MM.1S (cell line): ENCODE measurements around the gene SPATC1L.

Experiments used
- DNase-seq: peaks from one replicate; pipeline ENCODE4 v3.0.0-alpha.2; 2015
- H2AFZ ChIP-seq: fragments of 300-600 bp; sonication (generic); 2 replicates; pipeline ENCODE4 v1.6.0; 2016; ENCODE audit warnings: antibody characterized with exemption, low read length
- H3F3A ChIP-seq: fragments of 300-600 bp; sonication (generic); 2 replicates; pipeline ENCODE4 v1.6.1; 2016; ENCODE audit warnings: mild to moderate bottlenecking, antibody characterized with exemption, low read length, moderate library complexity, mixed read lengths; ENCODE audit not compliant: insufficient read depth
- H3K27ac ChIP-seq: fragments of 300-600 bp; sonication (generic); 2 replicates; pipeline ENCODE4 v1.5.1; 2016; ENCODE audit warnings: mild to moderate bottlenecking, low read length
- H3K27me3 ChIP-seq: fragments of 300-600 bp; sonication (generic); replicated peaks from 2 replicates; pipeline ENCODE4 v1.6.0; 2016; ENCODE audit warnings: low read length; ENCODE audit not compliant: insufficient read depth
- H3K36me3 ChIP-seq: fragments of 300-600 bp; sonication (generic); replicated peaks from 2 replicates; pipeline ENCODE4 v1.6.1; 2016; ENCODE audit warnings: mild to moderate bottlenecking, low read length, mixed read lengths; ENCODE audit not compliant: insufficient read depth
- H3K4me1 ChIP-seq: fragments of 300-600 bp; sonication (generic); 2 replicates; pipeline ENCODE4 v1.6.1; 2016; ENCODE audit warnings: low read length, mixed read lengths
- H3K4me2 ChIP-seq: fragments of 300-600 bp; sonication (generic); 2 replicates; pipeline ENCODE4 v1.6.0; 2016; ENCODE audit warnings: low read depth, low read length
- H3K4me3 ChIP-seq: fragments of 300-600 bp; sonication (generic); 2 replicates; pipeline ENCODE4 v1.5.1; 2016; ENCODE audit warnings: low read length, mixed read lengths
- H3K79me2 ChIP-seq: fragments of 300-600 bp; sonication (generic); 2 replicates; pipeline ENCODE4 v1.6.1; 2016; ENCODE audit warnings: mixed run types, low read length, mixed read lengths
- H3K9ac ChIP-seq: fragments of 300-600 bp; sonication (generic); 2 replicates; pipeline ENCODE4 v1.6.1; 2016; ENCODE audit warnings: low read length, mixed read lengths
- H3K9me2 ChIP-seq: fragments of 300-600 bp; sonication (generic); replicated peaks from 2 replicates; pipeline ENCODE4 v1.6.1; 2016; ENCODE audit warnings: mild to moderate bottlenecking, low read length, mixed read lengths; ENCODE audit not compliant: insufficient read depth
- H3K9me3 ChIP-seq: fragments of 300-600 bp; sonication (generic); replicated peaks from 2 replicates; pipeline ENCODE4 v1.6.1; 2016; ENCODE audit warnings: mild to moderate bottlenecking, low read length, mixed read lengths; ENCODE audit not compliant: insufficient read depth
- H4K20me1 ChIP-seq: fragments of 300-600 bp; sonication (generic); 2 replicates; pipeline ENCODE4 v1.6.1; 2016; ENCODE audit warnings: mild to moderate bottlenecking, low read length, moderate library complexity, mixed read lengths; ENCODE audit not compliant: insufficient read depth
- EZH2 ChIP-seq: fragments of 300-600 bp; sonication (generic); optimal IDR thresholded peaks from 2 replicates; pipeline ENCODE3; 2017; ENCODE audit warnings: low read depth, mild to moderate bottlenecking, antibody characterized with exemption, low read length, mixed read lengths
- EZH2phosphoT487 ChIP-seq: fragments of 300-600 bp; sonication (generic); IDR thresholded peaks from 2 replicates; pipeline ENCODE4 v1.6.1; 2018; ENCODE audit warnings: antibody characterized with exemption, low read length
- TF ChIP-seq, protein P1 (sequence below): fragments of 300-600 bp; sonication (generic); IDR thresholded peaks from 2 replicates; pipeline ENCODE4 v1.5.1; 2016; ENCODE audit warnings: antibody characterized with exemption, low read length, mixed read lengths

Gene SPATC1L

DNA sequence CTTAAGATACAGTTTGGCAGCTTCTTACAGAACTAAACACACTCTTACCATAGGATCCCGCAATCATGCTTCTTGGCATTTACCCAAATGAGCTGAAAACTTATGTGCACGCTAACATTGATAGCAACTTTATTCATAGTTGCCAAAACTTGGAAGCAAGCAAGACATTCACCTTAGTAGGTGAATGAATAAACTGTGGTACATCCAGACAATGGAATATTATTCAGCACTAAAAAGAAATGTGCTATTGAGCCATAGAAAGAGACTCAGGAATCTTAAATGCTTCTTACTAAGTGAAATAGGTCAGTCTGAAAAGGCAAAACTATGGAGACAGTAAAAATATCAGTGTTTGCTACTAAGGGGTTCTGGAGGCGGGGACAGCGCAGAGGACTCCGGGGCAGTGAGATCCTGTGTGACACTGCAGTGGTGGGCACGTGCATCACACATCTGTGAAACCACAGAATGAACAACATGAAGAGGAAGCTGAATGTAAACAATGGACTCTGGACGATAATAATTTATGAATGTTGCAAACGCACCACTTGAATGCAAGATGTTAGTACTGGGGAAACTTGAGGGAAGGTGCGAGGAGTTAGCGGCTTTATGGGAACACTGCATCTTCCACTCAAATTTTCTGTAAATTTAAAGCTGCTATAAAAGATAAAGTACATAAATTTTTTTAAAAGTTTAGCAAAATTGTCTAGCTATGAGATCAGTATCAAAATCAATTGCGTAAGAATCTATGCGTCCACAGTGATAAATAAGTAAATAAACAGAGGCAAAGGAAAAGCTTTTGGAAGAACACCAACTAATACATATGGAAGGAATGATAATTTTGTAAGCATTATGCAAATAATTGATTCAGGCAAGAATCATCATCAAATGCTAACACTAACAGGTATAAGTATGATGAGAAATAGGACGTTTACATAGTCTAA is 15.4 kb upstream of the SPATC1L start:
- Histone ChIP-seq H3K9me3 (no peaks in the 10 kb centered on the region), H3K9ac (no peak overlapping the region), H3K79me2 (no peaks in the 10 kb centered on the region), H3K9me2 (no peaks in the 10 kb centered on the region), H3F3A (no peaks in the 10 kb centered on the region), H3K4me1 (no peaks in the 10 kb centered on the region), H3K27ac (no peak overlapping the region), H2AFZ (no peak overlapping the region), H3K4me3 (no peak overlapping the region), H3K27me3 (no peaks in the 10 kb centered on the region), H3K4me2 (no peak overlapping the region), H3K36me3 (peaks cover 27% of the 10 kb centered on the region), H4K20me1 (no peaks in the 10 kb centered on the region)
- no peak for TF ChIP-seq EZH2phosphoT487
- TF ChIP-seq EZH2: no peak
- TF ChIP-seq, protein P1, sequence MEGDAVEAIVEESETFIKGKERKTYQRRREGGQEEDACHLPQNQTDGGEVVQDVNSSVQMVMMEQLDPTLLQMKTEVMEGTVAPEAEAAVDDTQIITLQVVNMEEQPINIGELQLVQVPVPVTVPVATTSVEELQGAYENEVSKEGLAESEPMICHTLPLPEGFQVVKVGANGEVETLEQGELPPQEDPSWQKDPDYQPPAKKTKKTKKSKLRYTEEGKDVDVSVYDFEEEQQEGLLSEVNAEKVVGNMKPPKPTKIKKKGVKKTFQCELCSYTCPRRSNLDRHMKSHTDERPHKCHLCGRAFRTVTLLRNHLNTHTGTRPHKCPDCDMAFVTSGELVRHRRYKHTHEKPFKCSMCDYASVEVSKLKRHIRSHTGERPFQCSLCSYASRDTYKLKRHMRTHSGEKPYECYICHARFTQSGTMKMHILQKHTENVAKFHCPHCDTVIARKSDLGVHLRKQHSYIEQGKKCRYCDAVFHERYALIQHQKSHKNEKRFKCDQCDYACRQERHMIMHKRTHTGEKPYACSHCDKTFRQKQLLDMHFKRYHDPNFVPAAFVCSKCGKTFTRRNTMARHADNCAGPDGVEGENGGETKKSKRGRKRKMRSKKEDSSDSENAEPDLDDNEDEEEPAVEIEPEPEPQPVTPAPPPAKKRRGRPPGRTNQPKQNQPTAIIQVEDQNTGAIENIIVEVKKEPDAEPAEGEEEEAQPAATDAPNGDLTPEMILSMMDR: no peak
- DNase-seq: no peak

DNA sequence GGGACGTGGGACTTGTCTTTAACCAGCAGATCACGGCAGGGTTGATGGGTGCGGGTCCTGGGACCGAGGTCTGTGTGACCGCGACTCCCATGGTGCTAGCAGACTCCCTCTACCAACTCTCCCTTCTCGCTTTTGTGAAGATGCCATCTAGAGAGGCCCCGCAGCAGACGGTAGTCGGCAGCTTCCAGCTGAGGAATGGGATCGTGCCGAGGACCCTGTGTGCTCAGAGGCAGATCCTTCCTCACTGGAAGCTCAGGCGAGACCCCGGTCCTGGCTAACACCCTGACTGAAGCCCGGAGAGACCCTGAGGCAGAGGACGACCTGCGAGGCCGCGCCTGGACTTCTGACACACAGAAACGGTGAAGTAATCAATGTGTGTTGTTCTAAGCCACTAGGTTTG is 12.5 kb upstream of the SPATC1L start:
- Histone ChIP-seq H3K9me3 (no peaks in the 10 kb centered on the region), H3K27me3 (no peaks in the 10 kb centered on the region), H3K4me2 (no peak overlapping the region), H4K20me1 (no peaks in the 10 kb centered on the region), H3K9ac (no peak overlapping the region), H3K4me1 (no peaks in the 10 kb centered on the region), H3K4me3 (no peak overlapping the region), H3K9me2 (no peaks in the 10 kb centered on the region), H3K27ac (no peak overlapping the region), H3K36me3 (peaks cover 30% of the 10 kb centered on the region), H3F3A (no peaks in the 10 kb centered on the region), H2AFZ (no peak overlapping the region), H3K79me2 (no peaks in the 10 kb centered on the region)
- DNase-seq: no peak
- TF ChIP-seq EZH2 (no peak), EZH2phosphoT487 (no peak)
- TF ChIP-seq, protein P1: no peak

DNA sequence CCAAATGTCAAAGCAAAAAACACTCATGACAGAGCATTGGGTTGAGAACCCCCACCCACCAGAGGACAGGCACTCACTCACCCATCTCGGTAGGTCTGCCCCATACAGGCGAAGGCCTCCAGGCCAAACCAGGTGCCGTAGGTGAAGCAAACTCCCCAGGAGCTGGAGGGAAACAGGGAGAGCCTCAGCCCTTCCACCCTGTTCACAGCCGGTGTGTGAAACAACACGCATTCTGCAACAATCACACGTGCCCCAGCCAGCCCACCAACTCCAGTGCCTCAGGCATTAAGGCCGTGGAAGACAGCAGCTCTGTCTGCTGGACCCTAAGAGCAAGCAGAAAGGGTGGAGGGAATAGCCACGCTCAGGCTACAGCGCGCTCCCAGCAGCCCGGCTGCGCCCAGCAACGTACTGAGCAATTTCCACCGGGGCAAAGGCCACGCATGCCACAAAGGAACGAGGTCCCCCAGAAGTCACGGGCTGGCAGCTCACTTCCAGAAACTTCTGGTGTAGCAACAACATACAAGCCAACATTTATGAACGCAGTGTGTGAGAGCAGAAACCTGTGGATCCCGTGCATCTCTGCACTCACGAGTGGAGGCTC is 11.4 kb upstream of the SPATC1L start:
- Histone ChIP-seq H2AFZ (no peak overlapping the region), H3K4me2 (no peak overlapping the region), H3K27ac (no peak overlapping the region), H3F3A (no peaks in the 10 kb centered on the region), H3K4me3 (no peak overlapping the region), H3K9me2 (no peaks in the 10 kb centered on the region), H3K9me3 (no peaks in the 10 kb centered on the region), H4K20me1 (no peaks in the 10 kb centered on the region), H3K36me3 (peaks cover 29% of the 10 kb centered on the region), H3K9ac (no peak overlapping the region), H3K4me1 (no peaks in the 10 kb centered on the region), H3K27me3 (no peaks in the 10 kb centered on the region), H3K79me2 (no peaks in the 10 kb centered on the region)
- no peak for DNase-seq
- TF ChIP-seq EZH2phosphoT487 (no peak), EZH2 (no peak)
- TF ChIP-seq, protein P1: no peak
